DLD1 (cell line): Measurements from ENCODE around the gene SLC7A6OS.

Source experiments
- in situ Hi-C: cut with HindIII; loops from 2 replicates; pipeline ENCODE4 v1.10.0; 2017; ENCODE audit warnings: low sequenced_read_pairs

Gene SLC7A6OS

GRCh38 chr16:68282064-68282452, 28.7 kb downstream of the SLC7A6OS start:
- in situ Hi-C loops, result no loop called here

- in situ Hi-C loops, result no loop called here
Measured at GRCh38 chr16:68281368-68282063, 29.2 kb downstream of the SLC7A6OS start.

GRCh38 chr16:68279726-68280558, 30.8 kb downstream of the SLC7A6OS start:
- in situ Hi-C loops, result no loop called here

- in situ Hi-C loops, result no loop called here
Measured at GRCh38 chr16:68276223-68276622, 34.5 kb downstream of the SLC7A6OS start.

GRCh38 chr16:68275611-68276191, 35.0 kb downstream of the SLC7A6OS start:
- in situ Hi-C loops, result no loop called here

GRCh38 chr16:68274441-68274840, 36.3 kb downstream of the SLC7A6OS start:
- in situ Hi-C loops, result no loop called here

- in situ Hi-C loops, result no loop called here
Measured at GRCh38 chr16:68273896-68274295, 36.9 kb downstream of the SLC7A6OS start.

GRCh38 chr16:68273459-68273858, 37.3 kb downstream of the SLC7A6OS start:
- in situ Hi-C loops, result no loop called here

- in situ Hi-C loops, result no loop called here
Measured at GRCh38 chr16:68272507-68273209, 38.1 kb downstream of the SLC7A6OS start.

GRCh38 chr16:68270353-68270752, 40.4 kb downstream of the SLC7A6OS start:
- in situ Hi-C loops, result no loop called here

- in situ Hi-C loops, result no loop called here
Measured at GRCh38 chr16:68269793-68270192, 41.0 kb downstream of the SLC7A6OS start.

- in situ Hi-C loops, result no loop called here
Measured at GRCh38 chr16:68267612-68268405, 42.9 kb downstream of the SLC7A6OS start.

GRCh38 chr16:68265078-68265920, 45.4 kb downstream of the SLC7A6OS start:
- in situ Hi-C loops, result no loop called here

GRCh38 chr16:68264128-68265077, 46.3 kb downstream of the SLC7A6OS start, which contains the start of gene SLC7A6:
SLC7A6 (plus strand) TSS chr16:68264526; CDS start chr16:68274727, 10,201 bp downstream.
- in situ Hi-C loops, result no loop called here

GRCh38 chr16:68263559-68264127, 47.1 kb downstream of the SLC7A6OS start:
- in situ Hi-C loops, result no loop called here

- in situ Hi-C loops, result no loop called here
Measured at GRCh38 chr16:68259007-68259825, 51.5 kb downstream of the SLC7A6OS start.
